ENCODE results near the gene HOXA7. TPM values are rescaled to one million over a fixed set of nuclear protein-coding genes. Genes with fewer than 3 reads are reported as not detected.

The HOXA7 gene
- polyA plus RNA-seq, 1 donor = 19.1 TPM

DNA sequence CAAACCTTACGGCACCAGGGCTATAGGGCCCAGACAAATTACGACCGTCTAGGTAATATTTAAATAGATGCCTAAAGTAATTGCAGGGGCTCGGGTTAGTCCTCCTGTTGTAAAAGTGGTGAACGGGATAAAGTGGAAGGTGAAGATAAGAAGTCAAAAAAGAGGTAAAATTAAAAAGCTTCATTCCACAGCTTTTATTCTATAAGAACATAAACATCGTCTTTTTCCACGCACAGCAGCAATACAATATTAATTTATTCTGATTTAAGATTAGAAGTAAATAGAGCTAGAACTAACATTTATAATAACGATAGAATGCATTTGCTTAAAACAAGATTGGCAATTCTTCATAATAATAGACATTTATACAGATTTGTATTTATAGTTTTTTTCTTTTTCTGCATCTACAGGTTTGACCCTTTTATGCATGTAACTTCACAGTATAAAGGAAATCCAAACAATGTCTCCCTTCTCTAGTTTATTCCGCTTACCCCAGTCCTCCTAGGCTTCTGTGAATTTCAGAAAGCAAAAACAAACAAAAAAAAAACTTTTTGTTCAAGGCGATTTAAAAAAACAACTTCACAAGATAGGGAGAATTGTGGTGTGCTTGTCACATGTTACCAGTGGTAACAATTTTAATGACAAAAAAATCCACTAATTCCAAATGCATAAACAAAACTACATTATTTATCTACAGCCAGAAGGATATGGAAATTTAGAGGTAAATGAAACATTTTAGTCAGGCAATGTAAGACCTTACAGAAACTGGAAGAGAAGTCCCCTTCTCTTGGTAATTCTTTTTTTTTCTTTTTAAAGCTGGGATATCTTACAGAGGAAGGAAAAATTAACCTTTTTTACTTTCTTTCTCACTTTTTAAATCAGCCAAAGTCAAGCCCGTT lies 14.2 kb upstream of the HOXA7 start:
- no peak for DNase-seq (ENCODE audit: low read depth)

DNA sequence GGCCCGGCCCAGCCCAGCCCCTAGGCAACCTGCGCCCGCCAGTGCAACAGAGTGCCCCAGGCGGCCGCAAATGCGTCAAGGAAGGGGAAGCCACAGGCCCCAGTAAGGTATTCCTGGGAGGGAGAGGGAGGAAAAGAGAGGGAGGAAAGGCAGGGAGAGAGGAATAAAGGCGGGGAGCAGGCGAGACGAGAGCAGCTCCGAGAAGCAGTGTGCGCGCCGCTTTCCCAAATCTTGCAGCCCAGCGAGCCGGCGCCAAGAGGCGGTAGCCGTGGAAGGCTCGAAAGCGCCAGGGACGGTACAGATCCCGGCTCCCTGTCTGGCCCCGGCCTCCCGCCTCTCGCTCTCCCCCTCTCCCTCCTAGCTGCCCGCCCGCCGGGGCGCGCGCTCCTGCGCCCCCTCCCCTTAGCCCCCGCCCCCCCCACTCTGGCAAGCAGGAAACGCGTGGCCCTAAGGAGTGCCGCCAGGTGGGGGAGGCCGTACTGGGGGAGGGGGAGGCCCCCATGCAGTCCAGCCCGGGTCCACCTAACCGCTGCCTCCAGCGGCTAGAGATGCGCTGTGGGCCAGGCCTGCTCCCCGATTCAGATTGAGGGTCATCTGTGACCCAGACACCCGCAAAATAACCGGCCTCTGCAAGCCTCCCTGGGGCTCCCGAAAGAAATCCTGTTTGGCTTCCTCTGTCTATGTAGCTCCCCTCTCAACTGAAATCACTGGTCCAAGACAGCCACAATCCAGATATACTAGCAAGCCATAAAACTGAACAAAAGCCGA lies 13.4 kb upstream of the HOXA7 start:
- DNase-seq (ENCODE audit: low read depth) = no peak

DNA sequence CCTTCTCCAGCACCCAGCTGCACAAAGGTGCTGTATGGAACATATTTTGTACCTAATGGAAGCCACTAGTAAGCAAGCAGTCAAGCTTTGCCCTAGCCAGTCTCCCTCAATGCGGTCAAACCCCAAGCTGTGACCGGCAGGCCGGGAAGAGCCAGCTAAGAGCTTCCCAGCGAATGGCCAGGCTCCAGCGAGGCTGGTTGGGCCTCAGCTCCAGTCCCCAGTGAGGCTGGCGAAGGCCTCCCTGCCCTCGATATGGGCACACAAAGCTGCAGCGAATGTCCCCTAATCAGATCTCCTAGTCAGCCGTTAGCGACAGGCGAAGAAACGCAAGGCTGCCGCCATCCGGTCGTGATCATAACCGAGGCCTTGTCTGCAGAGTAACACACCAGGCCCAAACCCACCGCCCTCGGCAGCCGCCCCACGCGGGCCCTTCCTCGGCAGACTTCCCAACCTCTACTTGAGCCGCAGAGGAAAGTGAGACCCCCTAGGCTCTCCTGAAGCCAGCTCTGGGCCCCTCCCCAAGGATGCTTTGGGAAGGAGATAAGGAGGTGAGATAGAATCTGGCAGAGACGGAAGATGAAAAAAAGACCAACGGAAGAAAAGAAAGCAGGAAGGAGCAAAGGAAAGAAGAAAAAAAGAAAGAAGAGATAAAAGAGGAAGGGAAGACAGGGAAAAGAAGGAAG lies 11.9 kb upstream of the HOXA7 start:
- no peak for DNase-seq (ENCODE audit: low read depth)

DNA sequence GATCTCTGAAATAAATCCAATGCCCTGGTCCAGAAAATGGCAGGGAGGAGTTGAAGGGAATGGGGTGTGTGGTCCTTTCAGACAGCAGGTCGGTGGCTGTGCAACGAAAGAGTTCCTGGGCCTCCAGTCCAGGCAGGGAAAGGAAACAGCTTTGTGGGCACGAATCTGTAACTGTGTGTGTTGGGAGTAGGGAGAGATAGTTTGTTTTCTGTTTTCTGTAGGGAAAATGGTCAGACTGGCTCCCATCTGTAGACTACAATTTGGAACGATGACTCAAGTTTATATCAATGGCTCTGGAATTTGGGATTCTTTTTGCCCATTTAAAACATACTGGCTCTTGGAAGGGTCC lies 11.4 kb upstream of the HOXA7 start:
- DNase-seq (ENCODE audit: low read depth) = no peak

DNA sequence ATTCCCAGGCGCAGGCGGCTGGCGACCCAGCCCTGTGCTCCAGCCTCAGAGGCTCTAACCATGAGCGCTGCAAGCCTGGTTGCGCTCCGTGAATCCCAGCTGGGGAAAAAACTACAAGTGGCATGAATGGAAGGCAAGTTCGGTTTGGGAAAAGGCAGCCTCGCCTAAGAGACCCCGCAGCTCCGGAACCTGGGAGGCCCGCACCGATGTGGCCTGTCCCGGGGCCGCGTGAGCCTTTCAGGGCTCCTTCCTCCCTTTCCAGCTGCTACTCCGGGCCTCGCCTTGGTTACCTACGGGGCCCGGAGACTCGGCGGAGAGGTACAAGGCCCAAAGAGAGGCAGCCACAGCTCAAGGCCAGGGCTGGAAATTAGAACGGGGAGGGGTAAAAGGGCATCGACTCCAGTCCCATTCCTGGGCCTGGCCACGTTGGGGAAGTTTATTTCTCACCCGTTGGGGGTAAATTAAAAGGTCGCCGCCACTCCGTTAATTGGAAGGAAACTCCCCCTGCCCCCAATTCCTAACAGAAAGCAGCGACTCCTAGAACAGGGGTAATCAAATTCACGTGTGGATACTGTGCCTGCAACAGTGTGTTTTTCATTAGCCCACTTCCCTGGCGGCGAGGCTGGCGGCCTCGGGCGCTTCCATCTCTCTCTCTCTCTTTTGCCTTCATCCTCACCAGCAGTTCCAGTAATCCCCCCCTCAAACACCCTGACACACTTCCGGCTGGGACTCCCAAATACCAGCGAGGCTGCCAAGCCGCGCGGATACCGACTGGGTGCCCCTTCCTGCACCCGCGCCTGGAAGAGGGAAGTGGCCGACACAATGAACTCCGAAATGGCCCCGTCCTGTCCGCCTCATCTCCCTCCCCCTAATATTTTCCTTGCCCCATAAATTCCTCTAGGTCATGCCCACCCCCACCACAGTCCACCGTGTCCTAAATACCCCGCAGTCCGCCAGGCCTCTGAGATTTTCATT lies 10.3 kb upstream of the HOXA7 start:
- DNase-seq (ENCODE audit: low read depth) = no peak

DNA sequence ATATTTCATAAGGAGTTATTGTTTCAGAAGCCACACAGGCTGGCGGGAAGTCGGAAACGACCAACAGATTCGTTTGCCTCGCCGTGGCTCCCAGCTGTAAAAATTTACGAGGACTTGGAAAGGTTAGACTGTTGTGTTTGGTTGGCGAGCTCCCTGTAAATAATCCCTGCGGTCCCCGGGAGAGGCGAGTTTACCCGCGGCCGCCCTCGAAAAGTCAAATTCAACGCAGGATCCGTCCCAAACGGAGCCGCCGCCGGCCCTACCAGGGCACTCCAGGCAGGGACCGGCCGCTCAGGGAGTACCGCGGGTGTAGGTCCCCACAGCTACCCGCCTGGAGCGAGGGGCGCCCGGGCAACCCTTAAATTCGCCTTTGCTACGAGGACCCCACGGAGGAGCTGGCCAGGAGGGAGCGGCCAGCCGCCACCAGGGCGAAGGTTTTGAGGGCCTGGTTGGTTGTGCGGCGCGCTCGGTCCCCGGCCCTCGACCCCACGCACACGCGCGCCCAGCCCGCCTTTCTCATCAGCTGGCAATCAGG lies 9.6 kb upstream of the HOXA7 start:
- no peak for DNase-seq (ENCODE audit: low read depth)

DNA sequence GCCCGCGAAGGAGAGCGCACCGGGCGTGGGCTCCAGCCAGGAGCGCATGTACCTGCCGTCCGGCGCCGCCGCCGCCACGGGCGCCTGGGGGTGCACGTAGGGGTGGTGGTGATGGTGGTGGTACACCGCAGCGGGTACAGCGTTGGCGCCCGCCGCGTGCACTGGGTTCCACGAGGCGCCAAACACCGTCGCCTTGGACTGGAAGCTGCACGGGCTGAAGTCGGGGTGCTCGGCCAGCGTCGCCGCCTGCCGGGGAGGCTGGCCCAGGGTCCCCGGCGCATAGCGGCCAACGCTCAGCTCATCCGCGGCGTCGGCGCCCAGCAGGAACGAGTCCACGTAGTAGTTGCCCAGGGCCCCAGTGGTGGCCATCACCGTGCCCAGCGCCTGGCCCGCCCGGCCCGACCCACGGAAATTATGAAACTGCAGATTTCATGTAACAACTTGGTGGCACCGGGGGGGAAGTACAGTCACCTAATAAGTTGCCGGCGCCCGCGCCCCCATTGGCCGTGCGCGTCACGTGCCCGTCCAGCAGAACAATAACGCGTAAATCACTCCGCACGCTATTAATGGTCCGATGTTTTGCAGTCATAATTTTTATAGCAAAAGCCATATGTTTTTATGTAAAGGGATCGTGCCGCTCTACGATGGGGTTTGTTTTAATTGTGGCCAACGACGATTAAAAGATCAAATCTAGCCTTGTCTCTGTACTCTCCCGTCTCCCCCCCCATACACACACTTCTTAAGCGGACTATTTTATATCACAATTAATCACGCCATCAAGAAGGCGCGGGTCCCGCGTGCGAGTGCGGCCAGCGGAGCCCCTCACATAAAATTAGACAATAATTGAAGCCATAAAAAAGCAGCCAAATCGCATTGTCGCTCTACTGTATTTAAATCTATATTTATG lies 8.9 kb upstream of the HOXA7 start, which contains the start of gene HOXA9:
Gene HOXA9 (minus strand): TSS at position 449 of the 907 bp plus-strand sequence. CDS start 80 bp downstream, at position 369.
- peak; percentile 65 for DNase-seq (ENCODE audit: low read depth)

DNA sequence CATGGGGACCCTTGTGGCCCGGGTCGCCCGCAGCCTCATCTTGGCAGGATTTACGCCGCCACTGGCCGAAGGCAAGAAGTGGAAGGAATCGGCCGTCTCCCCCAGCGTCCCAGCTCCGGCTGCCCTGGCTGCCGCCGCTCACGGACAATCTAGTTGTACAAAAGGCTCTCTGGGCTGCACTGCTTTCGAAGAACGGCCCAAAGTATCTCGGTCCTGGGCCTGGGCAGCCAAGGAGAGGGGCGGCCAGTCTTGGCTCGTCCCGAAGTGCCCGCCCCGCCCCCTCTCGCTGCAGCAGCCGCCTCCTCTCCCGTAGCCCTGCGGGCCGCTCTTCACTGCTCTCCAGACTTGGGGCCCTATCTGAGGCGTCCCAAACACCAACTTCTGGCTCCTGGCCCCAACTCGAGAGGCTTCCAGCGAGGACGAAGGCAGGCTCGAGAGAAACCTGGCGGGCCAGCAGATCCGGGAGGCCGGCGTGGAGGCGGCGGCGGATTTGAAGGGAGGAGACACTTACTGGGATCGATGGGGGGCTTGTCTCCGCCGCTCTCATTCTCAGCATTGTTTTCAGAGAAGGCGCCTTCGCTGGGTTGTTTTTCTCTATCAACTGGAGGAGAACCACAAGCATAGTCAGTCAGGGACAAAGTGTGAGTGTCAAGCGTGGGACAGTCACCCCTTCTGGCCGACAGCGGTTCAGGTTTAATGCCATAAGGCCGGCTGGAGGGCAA lies 8.1 kb upstream of the HOXA7 start:
- no peak for DNase-seq (ENCODE audit: low read depth)

DNA sequence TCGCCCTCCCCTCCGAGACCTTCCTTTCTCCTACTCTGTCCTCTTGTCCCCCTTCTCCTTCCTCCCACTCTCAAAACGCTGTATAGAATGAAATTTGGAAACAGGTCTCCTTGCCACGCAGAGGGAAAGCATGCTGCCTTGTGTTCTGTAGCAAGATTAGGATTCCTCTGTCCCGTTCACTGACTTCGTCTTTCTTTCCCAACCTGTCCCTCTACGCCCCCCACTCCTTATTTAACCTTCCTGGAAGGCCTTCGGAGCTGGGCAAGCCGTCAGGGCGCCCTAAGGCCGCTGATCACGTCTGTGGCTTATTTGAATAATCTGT lies 7.5 kb upstream of the HOXA7 start:
- no peak for DNase-seq (ENCODE audit: low read depth)

DNA sequence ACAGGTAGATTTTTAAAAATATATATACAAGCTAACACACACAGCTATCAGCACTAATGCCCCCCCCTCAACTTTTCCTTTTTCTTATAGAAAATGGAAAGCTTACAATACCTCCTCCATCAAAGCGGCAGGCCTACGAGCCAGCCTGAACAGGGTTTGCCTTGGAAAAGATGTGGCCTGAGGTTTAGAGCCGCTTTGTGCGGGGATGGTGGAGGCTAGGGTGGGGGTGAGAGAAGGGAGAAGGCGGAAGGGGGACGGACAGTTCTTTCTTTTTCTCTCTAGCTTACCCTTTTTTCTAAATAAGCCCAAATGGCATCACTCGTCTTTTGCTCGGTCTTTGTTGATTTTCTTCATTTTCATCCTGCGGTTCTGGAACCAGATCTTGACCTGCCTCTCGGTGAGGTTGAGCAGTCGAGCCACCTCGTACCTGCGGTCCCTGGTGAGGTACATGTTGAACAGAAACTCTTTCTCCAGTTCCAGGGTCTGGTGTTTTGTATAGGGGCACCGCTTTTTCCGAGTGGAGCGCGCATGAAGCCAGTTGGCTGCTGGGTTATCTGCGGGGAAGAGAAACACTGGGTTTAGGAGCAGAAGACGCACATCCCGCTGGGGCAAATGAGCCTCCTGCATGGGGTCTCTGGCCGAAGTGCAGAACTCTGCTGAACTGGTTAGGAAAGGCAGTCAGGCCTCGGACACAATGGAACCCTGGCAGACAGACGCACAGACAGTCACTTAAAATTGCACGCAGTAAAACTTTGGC lies 7.0 kb upstream of the HOXA7 start:
- DNase-seq (ENCODE audit: low read depth) = no peak

DNA sequence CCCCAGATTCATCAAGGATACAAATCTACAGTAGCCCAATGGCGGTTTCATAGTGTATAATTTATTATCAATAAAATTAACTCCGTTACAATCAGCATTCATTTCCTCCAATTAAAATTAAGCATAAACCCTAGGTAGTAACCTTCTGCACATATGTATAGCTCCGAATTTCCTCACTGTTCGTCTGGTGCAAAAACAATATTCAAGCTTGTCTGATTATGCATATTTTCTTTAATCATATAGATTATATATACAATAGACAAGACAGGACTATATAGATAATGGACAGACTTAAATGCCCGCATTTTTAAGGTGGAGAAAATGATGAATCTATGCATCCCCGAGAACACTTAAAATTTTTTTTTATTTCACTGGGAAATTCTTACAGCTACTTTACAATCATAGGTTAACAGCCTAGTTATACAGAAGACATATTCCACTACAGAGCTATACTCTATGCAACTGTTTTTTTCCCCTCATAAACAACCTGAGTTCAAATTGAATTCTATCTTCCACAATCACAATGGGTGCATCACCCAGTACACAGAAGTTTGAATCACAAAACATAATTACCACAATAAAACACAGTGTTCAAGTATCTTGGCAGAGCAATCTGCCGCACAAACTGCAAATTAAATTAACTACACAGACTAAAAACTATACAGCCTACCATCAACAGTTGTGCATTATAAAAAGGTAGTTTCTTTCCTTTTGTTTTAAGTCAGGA lies 6.2 kb upstream of the HOXA7 start:
- no peak for DNase-seq (ENCODE audit: low read depth)

DNA sequence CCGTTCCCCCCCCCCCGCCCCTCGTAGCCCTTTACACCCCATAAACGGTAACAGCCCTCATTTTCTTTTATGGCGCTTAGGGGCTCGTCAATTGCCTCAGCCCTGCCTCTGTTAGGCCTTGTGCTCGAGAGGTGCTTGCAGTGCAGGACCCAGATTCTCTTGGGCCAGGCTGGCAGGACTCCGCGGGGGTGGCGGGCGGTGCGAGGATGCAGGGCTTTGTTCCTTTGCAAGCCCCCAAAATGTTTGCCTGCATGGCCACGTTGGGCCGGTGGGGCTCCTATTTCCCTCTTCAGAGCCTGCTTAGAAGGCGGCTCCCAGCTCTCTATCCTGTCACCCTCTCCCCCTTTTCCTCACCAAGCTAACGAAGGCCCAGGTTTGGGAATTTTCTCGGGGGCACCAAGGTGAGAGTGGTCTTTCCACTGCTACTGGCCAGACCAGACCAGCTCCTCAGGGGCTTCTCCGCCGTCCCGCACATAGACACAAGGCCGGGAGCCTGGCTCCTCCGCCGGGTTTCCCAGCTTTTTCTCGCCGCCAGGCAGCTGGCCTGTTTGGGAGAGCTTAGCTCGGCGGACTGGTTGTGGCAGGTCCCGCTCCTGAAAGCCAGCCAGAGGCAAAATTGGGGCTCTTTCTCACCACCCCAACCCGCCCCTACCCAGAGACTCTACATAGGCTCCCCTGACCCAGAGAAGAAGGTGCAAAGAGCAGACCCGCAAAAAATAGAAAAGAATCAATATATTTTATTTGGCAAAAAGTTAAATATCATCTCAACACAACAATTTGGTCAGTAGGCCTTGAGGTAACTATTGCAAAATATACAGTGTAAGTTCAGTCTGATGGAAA lies 5.5 kb upstream of the HOXA7 start:
- DNase-seq (ENCODE audit: low read depth) = no peak

DNA sequence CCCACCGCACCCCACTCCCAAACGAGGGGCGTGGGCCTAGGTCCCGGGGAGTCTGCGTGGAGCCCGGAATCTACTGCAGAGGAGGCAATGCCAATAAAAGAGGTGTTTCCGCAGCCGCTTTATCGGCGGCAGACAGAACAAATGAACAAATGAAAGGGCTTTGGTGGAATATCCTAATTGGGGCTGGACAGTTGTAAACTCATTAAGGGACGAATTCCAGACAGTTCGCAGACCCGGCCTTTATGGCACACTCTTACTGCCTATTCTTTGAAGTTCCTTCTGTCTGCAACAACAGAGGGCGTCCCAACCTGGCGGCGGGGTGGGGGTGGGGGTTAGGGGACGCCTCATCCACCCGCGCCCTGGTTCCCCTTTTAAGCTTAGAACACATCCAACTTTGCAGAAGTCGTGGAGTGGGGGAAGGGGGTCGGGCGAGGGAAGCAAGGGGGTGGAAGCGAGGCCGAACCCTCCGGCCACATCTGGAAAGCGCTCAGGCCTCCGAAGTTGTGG lies 4.8 kb upstream of the HOXA7 start:
- DNase-seq (ENCODE audit: low read depth) = no peak

DNA sequence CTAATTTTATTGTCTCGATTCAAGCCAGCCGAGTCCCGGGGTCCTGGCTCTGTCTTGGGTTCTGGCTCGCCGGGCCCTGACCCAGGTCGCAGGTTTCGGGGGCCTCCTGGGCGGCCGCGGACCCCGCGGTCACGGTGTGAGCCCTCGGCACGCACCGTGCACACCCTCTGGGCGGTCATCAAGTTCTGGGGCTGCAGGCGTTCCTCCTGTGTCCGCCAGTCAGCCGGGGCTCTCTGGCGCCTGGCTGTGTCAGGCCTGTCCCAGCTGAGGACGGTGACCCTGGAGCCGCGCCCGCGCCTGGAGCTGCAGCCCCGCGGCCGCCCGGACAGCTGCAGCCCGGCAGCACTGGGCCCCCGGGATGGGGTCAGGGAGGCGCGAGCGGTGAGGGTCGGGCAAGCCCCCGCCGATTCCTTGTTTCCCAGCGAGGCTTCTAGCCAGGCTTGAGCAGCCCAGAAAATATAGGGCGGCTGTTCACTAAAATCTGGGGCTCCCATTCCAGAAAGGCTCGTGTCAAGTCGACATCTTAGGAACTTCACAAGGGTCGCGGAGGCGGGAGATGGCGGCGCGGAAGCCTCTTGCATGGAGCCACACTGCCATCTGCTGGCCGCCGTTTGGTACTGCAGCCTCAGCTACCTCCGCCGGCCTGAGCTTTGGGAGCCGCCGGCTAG lies 4.2 kb upstream of the HOXA7 start:
- DNase-seq (ENCODE audit: low read depth) = peak; percentile 70

DNA sequence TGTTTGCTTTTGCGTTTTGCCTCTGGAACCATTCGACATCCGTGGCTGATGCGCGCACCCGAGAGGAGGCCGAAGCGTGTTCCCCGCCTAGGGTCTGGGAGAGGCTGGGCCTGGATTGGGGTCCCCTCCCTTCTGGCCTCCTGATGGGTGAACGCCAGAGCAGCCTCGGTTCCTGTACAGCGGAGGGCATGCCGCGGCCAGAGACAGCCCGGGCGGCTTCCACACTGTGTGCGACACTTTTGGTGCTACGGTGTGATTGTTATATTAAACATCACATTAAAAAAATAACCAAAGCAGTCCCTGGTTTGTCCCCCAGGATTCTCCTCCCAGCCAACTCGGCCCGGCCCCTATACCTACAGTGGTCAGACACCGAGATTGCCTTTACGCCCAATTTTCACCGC lies 3.7 kb upstream of the HOXA7 start:
- no peak for DNase-seq (ENCODE audit: low read depth)

Measured in forelimb muscle (tissue), 1 donor.